BJ (cell line): ENCODE data around the gene ENDOG. TPM values are rescaled to one million over a fixed set of nuclear protein-coding genes. Genes with fewer than 3 reads are reported as not detected.

ENCODE experiments used
- CTCF ChIA-PET: fragments of 350-600 bp; formaldehyde crosslinking; extraction: SDS; loops from one replicate; lab custom pipeline; 2021; ENCODE audit warnings: antibody characterized with exemption, inconsistent platforms; lab: Yijun Ruan, JAX
- POLR2A ChIA-PET: fragments of 300-600 bp; sonication (Branson Sonifier 250); formaldehyde crosslinking; extraction: SDS; loops from one replicate; lab custom pipeline; 2021; ENCODE audit warnings: antibody characterized with exemption; lab: Charles Lee
- DNase-seq: peaks from one replicate; pipeline ENCODE4 v3.0.0-alpha.2; 2011; ENCODE audit warnings: low read depth
- H3K27me3 ChIP-seq: 2 replicates; pipeline ENCODE4 v1.6.0; 2011; ENCODE audit warnings: low read length; ENCODE audit not compliant: control insufficient read depth, insufficient read depth
- H3K36me3 ChIP-seq: 2 replicates; pipeline ENCODE4 v1.5.1; 2011; ENCODE audit warnings: low read length; ENCODE audit not compliant: control insufficient read depth, insufficient read depth
- H3K4me3 ChIP-seq: 2 replicates; pipeline ENCODE4 v1.5.1; 2011; ENCODE audit warnings: low read depth, mild to moderate bottlenecking, control low read depth, low read length
- polyA plus RNA-seq: library from polyadenylated mRNA; depleted of rRNA; stranded (reverse); fragments of >200 nt; gene quantifications from 2 replicates; pipeline ENCODE4 v1.2.3, GENCODE V29; 2011
- TF ChIP-seq, protein P1 (sequence below): IDR thresholded peaks from 2 replicates; pipeline ENCODE4 v1.5.1; 2011; ENCODE audit warnings: low read depth, mild to moderate bottlenecking, control low read depth, inconsistent platforms, low read length, moderate library complexity; ENCODE audit not compliant: insufficient read depth

ENDOG gene
- polyA plus RNA-seq, 1 experiment: 20.7 TPM

DNA sequence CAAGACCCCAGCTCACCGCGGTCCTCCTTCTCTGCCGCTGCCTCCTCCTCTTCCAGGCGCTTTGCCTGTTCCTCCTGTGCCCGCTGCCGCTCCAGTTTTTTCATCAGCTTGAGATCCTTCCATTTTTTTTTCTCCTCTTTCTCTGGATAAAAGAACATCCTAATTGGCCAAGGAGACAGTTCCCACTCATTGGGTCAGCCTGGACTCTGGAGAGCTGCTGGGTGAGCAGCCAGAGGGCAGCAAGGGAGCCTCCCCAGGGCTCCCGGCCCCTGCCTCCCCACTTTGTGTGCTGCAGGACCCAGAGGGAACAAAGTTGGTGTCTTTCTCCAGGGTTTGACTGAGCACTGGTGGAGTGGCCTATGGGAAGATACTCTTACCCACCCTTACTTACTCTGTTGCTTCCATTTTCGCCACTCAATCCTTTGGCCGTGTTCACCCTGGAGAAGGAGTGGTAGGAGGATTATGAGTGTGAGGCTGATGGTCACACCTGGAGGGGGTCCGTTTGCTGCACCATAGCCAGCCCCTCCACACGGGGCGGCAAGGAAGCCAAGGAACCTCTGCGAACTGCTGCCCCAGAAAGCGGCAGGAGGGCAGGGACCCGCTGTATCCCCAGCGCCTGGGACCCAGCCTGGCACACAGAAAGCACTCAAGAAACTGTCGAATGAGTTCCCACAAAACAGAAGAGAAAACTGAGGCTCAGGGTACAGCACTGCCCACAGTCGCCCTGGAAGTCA lies 10.6 kb downstream of the ENDOG start:
- ChIA-PET POLR2A (interaction anchor here (0.6 kb wide), 1 partner anchor 105 kb away, joined by 4 read pairs; the partner anchor contains the start of gene ZDHHC12), CTCF (interaction anchor here (0.8 to 1.6 kb wide), 2 partner anchors 10 to 712 kb away, joined by 3 to 11 read pairs; partner anchors contain the start of gene ENDOG)
- H3K4me3 ChIP-seq: peak overlapping the region; percentile 96
- DNase-seq: no peak
- peaks cover 19% of the 10 kb centered on the region for H3K36me3 ChIP-seq
- no peaks in the 10 kb centered on the region for H3K27me3 ChIP-seq
- TF ChIP-seq, protein P1, sequence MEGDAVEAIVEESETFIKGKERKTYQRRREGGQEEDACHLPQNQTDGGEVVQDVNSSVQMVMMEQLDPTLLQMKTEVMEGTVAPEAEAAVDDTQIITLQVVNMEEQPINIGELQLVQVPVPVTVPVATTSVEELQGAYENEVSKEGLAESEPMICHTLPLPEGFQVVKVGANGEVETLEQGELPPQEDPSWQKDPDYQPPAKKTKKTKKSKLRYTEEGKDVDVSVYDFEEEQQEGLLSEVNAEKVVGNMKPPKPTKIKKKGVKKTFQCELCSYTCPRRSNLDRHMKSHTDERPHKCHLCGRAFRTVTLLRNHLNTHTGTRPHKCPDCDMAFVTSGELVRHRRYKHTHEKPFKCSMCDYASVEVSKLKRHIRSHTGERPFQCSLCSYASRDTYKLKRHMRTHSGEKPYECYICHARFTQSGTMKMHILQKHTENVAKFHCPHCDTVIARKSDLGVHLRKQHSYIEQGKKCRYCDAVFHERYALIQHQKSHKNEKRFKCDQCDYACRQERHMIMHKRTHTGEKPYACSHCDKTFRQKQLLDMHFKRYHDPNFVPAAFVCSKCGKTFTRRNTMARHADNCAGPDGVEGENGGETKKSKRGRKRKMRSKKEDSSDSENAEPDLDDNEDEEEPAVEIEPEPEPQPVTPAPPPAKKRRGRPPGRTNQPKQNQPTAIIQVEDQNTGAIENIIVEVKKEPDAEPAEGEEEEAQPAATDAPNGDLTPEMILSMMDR: no peak

DNA sequence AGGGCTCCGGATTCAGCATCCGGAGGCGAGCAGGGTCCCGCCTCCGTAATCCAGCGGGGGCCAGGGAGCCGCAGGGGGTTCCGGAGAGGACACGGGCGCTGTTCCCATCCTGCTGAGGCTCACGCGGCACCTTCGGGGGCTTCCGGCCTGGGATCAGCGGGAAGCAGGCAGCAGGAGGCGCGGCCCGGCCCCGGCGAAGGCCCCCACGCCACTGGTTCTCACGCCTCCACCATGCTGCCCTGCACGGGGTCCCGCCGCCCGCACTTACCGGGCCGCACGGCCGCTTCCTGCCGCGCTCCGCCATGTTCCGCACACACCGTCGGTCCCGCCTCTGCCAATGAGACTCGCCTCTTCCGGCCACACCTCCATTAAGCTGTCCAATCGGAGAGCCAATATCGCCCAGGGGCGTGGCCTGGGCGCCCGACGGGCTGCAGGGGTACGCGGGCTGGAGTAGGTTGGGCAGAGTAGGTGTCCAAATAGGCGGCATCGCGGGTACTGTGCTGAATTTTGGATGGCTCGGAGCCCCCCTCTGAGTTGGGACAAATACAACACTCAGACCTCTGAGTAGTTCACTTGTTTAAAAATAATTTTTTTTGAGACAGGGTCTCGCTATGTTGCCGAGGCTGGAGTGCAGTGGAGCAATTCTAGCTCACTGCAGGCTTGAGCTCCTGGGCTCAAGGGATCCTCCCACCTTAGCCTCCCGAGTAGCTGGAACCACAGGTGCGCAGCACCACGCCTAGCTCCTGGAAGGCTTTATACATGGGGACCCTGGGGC lies 11.4 kb downstream of the ENDOG start, which contains the start of gene SPOUT1:
Gene SPOUT1 (minus strand): TSS at position 318 of the 775 bp plus-strand sequence. CDS start 14 bp downstream, at position 304.
- POLR2A ChIA-PET: interaction anchor here (0.6 to 1.0 kb wide), 3 partner anchors 12 to 228 kb away, joined by 3 to 6 read pairs (median 4); partner anchors contain the start of genes ENDOG and ZDHHC12
- CTCF ChIA-PET: interaction anchor here (0.6 to 1.6 kb wide), 5 partner anchors 11 to 712 kb away, joined by 3 to 11 read pairs (median 3); partner anchors contain the start of genes ENDOG and PKN3
- no peaks in the 10 kb centered on the region for H3K27me3 ChIP-seq
- H3K4me3 ChIP-seq: peak within 1 kb of the TSS; percentile 96
- peak; percentile 54 for DNase-seq
- TF ChIP-seq, protein P1: no peak
- H3K36me3 ChIP-seq: peaks cover 13% of the 10 kb centered on the region

DNA sequence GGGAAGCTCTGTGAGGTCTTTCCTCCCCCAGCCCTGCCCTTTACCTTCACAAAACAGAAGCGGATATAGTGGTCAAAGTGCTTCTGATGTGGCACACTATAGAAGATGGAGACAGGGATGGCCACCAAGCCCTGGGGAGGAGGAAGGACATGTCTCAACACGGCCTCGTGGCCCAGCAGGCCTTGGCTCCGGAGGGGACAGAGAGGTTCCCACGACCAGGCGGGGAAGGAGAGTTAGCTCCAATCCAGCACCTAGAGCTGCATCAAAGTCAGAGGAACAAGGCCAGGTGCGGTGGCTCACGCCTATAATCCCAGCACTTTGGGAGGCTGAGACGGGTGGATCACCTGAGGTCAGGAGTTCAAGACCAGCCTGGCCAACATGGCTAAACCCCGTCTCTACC lies 15.4 kb downstream of the ENDOG start:
- no peak for DNase-seq
- TF ChIP-seq, protein P1: no peak
- Histone ChIP-seq H3K27me3 (no peaks in the 10 kb centered on the region), H3K36me3 (peaks cover 5% of the 10 kb centered on the region), H3K4me3 (no peak overlapping the region)
- ChIA-PET CTCF (interaction anchor here (0.7 to 1.3 kb wide), 2 partner anchors 15 to 95 kb away, joined by 3 to 6 read pairs; partner anchors contain the start of gene ENDOG), POLR2A (no interaction called here)

DNA sequence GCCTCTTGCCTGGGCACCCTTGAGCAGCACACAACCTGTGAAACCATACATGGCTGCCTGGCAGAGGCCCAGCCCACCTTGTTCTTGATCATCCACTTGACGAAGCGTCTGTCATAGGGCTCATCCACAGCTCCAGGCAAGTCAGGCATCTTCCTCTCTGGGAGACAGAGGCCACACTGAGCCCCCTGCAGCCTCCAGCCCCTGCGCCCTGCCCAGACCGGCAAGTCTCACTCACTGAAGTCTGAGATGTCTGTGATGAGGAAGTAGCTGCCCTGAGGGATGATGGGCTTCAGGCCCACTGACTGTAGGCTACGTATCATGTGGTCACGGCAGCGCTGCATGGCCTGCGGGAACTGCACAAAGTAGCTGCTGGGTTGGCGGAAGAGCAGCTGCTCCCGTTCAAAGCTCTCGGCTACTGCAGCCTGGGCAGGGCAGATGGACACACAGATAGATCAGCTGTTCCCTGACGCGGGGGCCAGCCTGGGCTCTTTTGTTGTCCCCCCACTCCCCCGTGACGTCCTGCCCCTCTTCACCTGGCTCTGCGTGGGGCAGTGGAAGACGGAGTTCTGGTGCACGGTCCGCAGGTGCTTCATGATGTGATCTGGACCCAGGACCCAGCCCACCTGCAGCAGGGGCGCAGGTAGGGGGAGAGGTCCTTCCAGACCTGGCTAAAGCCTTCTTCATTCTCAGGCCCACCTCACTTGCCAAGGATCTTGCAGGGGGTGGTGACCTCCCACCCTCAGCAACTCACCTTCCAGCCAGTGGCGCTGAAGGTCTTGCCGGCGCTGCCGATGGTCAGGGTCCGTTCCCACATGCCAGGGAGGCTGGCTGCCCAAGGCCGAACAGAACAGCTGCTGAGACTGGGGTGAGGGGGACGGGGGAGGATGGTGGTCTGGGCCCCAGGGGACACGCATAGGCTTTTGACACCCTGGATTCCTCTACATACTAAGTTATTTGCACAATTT lies 17.2 kb downstream of the ENDOG start:
- DNase-seq: no peak
- ChIA-PET POLR2A (no interaction called here), CTCF (no interaction called here)
- H3K36me3 ChIP-seq: peaks cover 5% of the 10 kb centered on the region
- no peak overlapping the region for H3K4me3 ChIP-seq
- H3K27me3 ChIP-seq: no peaks in the 10 kb centered on the region
- TF ChIP-seq, protein P1: no peak
